HG03469 (cell line): ENCODE measurements around the gene FBXL17.

Source experiments
- ATAC-seq: cut with Tn5 transposase; IDR thresholded peaks from one replicate; pipeline ENCODE4 v1.9.1; 2021; ENCODE audit warnings: mild to moderate bottlenecking, moderate library complexity, moderate number of reproducible peaks; ENCODE audit not compliant: unreplicated experiment

Gene FBXL17

GRCh38 chr5:108375768-108376167 is 6.1 kb downstream of the FBXL17 start:
- no peak for ATAC-seq

GRCh38 chr5:108373426-108373825 is 8.5 kb downstream of the FBXL17 start:
- no peak for ATAC-seq

GRCh38 chr5:108372369-108372768 is 9.5 kb downstream of the FBXL17 start:
- no peak for ATAC-seq

GRCh38 chr5:108371263-108371662 is 10.6 kb downstream of the FBXL17 start:
- ATAC-seq = no peak

GRCh38 chr5:108369167-108369566 is 12.7 kb downstream of the FBXL17 start:
- no peak for ATAC-seq

GRCh38 chr5:108367679-108368334 is 14.1 kb downstream of the FBXL17 start:
- no peak for ATAC-seq

- no peak for ATAC-seq
Measured at GRCh38 chr5:108366500-108366899, 15.4 kb downstream of the FBXL17 start.

- ATAC-seq = no peak
Measured at GRCh38 chr5:108361771-108362170, 20.1 kb downstream of the FBXL17 start.

GRCh38 chr5:108361239-108361638 is 20.7 kb downstream of the FBXL17 start:
- no peak for ATAC-seq

GRCh38 chr5:108360280-108360679 is 21.6 kb downstream of the FBXL17 start:
- no peak for ATAC-seq

- ATAC-seq = no peak
Measured at GRCh38 chr5:108356286-108356685, 25.6 kb downstream of the FBXL17 start.

- no peak for ATAC-seq
Measured at GRCh38 chr5:108353087-108353486, 28.8 kb downstream of the FBXL17 start.

GRCh38 chr5:108345541-108346171 is 36.2 kb downstream of the FBXL17 start:
- peak; percentile 74 for ATAC-seq

- no peak for ATAC-seq
Measured at GRCh38 chr5:108344103-108344822, 37.6 kb downstream of the FBXL17 start.

GRCh38 chr5:108341866-108342265 is 40.0 kb downstream of the FBXL17 start:
- no peak for ATAC-seq

- no peak for ATAC-seq
Measured at GRCh38 chr5:108340131-108340530, 41.8 kb downstream of the FBXL17 start.

GRCh38 chr5:108339220-108339619 is 42.7 kb downstream of the FBXL17 start:
- no peak for ATAC-seq

- ATAC-seq = no peak
Measured at GRCh38 chr5:108334225-108334624, 47.7 kb downstream of the FBXL17 start.

GRCh38 chr5:108326982-108327381 is 54.9 kb downstream of the FBXL17 start:
- ATAC-seq = no peak

GRCh38 chr5:108324886-108325285 is 57.0 kb downstream of the FBXL17 start:
- no peak for ATAC-seq

GRCh38 chr5:108321341-108321740 is 60.6 kb downstream of the FBXL17 start:
- no peak for ATAC-seq

- no peak for ATAC-seq
Measured at GRCh38 chr5:108320231-108320630, 61.7 kb downstream of the FBXL17 start.
